ENCODE measurements around the gene MARCHF6.

MARCHF6 gene

GRCh38 chr5:10360686-10361085, 7.2 kb downstream of the MARCHF6 start:
- no peak for DNase-seq
- Mint-ChIP-seq H3K9me3 (peaks cover 39% of the 10 kb centered on the region), H3K4me3 (no peak overlapping the region), H3K27ac (no peak overlapping the region), H3K4me1 (peaks cover 21% of the 10 kb centered on the region), H3K27me3 (ENCODE audit: low read depth, poor library complexity) (no peaks in the 10 kb centered on the region), H3K36me3 (ENCODE audit: low read depth) (peaks cover 72% of the 10 kb centered on the region)
- TF ChIP-seq CTCF (IDR thresholded peaks at IDR 0.05): no peak

GRCh38 chr5:10363519-10364185, 10.2 kb downstream of the MARCHF6 start:
- H3K27ac Mint-ChIP-seq: no peak overlapping the region
- no peak for TF ChIP-seq CTCF (IDR thresholded peaks at IDR 0.05)
- DNase-seq: no peak
- no peaks in the 10 kb centered on the region for H3K4me1 Mint-ChIP-seq
- peaks cover 82% of the 10 kb centered on the region for H3K36me3 Mint-ChIP-seq (ENCODE audit: low read depth)
- no peak overlapping the region for H3K4me3 Mint-ChIP-seq
- H3K27me3 Mint-ChIP-seq (ENCODE audit: low read depth, poor library complexity): no peaks in the 10 kb centered on the region
- peaks cover 40% of the 10 kb centered on the region for H3K9me3 Mint-ChIP-seq

- Mint-ChIP-seq H3K4me3 (no peak overlapping the region), H3K4me1 (no peaks in the 10 kb centered on the region), H3K27me3 (ENCODE audit: low read depth, poor library complexity) (no peaks in the 10 kb centered on the region), H3K36me3 (ENCODE audit: low read depth) (peaks cover 83% of the 10 kb centered on the region), H3K27ac (no peak overlapping the region), H3K9me3 (peaks cover 40% of the 10 kb centered on the region)
- no peak for TF ChIP-seq CTCF (IDR thresholded peaks at IDR 0.05)
- no peak for DNase-seq
These were observed 10.7 kb downstream of the MARCHF6 start for GRCh38 chr5:10364186-10364689.

- H3K27me3 Mint-ChIP-seq (ENCODE audit: low read depth, poor library complexity): no peaks in the 10 kb centered on the region
- no peak for TF ChIP-seq CTCF (IDR thresholded peaks at IDR 0.05)
- peaks cover 81% of the 10 kb centered on the region for H3K36me3 Mint-ChIP-seq (ENCODE audit: low read depth)
These were observed 12.3 kb downstream of the MARCHF6 start for GRCh38 chr5:10365782-10366181.

GRCh38 chr5:10366310-10367272, 13.1 kb downstream of the MARCHF6 start:
- Mint-ChIP-seq H3K36me3 (ENCODE audit: low read depth) (peaks cover 79% of the 10 kb centered on the region), H3K27ac (no peak overlapping the region), H3K4me3 (no peak overlapping the region), H3K4me1 (no peaks in the 10 kb centered on the region), H3K27me3 (ENCODE audit: low read depth, poor library complexity) (no peaks in the 10 kb centered on the region), H3K9me3 (peaks cover 32% of the 10 kb centered on the region)
- no peak for TF ChIP-seq CTCF (IDR thresholded peaks at IDR 0.05)
- no peak for DNase-seq

More at GRCh38 chr5:10365782-10366181, 12.3 kb downstream of the MARCHF6 start:
- DNase-seq: no peak
- Mint-ChIP-seq H3K27ac (no peak overlapping the region), H3K4me3 (no peak overlapping the region), H3K4me1 (no peaks in the 10 kb centered on the region), H3K9me3 (peaks cover 34% of the 10 kb centered on the region)

All from nephron progenitor cell (in vitro differentiated cells).